ENCODE results near the gene GPNMB. TPM values are rescaled to one million over a fixed set of nuclear protein-coding genes. Genes with fewer than 3 reads are reported as not detected.

The GPNMB gene
- total RNA-seq, 4 donors from 2014 or later = 12.1 to 37.8 (median 25.6) TPM

DNA sequence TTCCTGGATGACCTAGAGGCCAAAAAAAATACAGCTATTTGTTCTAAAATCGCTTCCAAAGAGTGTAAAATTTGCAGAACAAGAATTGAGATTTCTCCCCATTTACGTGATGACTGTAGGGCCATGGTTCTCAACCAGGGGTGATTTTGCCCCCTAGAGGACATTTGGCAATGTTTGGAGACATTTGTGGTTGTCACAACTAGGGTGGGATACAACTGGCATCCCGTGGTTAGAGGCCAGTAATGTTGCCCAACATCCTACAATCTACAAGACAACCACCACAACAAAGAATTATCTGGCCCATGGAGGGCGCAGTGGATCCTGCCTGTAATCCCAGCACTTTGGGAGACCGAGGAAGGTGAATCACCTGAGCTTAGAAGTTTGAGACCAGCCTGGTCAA, 29.8 kb downstream of the GPNMB start:
- Histone ChIP-seq H3K36me3 (no peaks in the 10 kb centered on the region), H3K4me3 (no peak overlapping the region), H3K27ac (no peak overlapping the region), H3K27me3 (no peaks in the 10 kb centered on the region), H3K4me1 (no peaks in the 10 kb centered on the region), H3K9me3 (no peaks in the 10 kb centered on the region)
- no peak for TF ChIP-seq CTCF (IDR thresholded peaks at IDR 0.05)
- no peak for TF ChIP-seq POLR2A (IDR thresholded peaks at IDR 0.05)
- DNase-seq = no peak

- no peak for TF ChIP-seq POLR2A (IDR thresholded peaks at IDR 0.05)
- no peak for TF ChIP-seq CTCF (IDR thresholded peaks at IDR 0.05)
- Histone ChIP-seq H3K9me3 (no peaks in the 10 kb centered on the region), H3K27me3 (no peaks in the 10 kb centered on the region), H3K4me1 (no peaks in the 10 kb centered on the region), H3K36me3 (no peaks in the 10 kb centered on the region), H3K27ac (no peak overlapping the region), H3K4me3 (no peak overlapping the region)
- no peak for DNase-seq
These were observed 30.4 kb downstream of the GPNMB start for GRCh38 chr7:23276947-23277346.

DNA sequence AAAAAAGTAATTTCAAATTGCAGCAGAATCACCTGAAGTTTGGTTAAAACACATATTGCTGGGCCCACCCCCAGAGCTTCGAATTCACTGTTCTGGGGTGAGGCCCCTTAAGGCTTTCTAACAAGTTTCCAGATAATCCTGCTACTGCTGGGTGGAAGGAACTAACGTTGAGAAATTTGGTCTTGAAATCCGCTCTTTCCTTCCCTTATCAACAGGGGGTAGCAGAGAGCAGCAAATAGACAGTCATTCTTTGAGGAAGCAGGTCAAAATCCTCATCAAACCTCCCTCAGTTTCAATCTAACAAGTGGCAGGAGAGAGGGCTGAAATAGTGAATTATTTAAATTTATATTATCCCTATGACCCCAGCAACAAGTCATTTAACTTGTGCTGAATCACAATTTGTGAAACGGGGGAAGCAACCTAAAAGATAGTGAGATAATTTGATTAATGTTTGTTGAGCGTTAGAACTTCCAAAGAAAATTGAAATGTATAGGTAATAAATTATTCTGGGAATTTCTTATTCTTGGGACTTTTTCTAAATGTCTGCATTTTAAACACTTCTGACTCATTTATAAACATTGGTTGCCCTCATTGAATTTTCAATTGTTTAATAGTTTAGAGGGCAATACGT, 30.9 kb downstream of the GPNMB start:
- Histone ChIP-seq H3K36me3 (no peaks in the 10 kb centered on the region), H3K27me3 (no peaks in the 10 kb centered on the region), H3K4me1 (no peaks in the 10 kb centered on the region), H3K9me3 (no peaks in the 10 kb centered on the region), H3K27ac (no peak overlapping the region), H3K4me3 (no peak overlapping the region)
- DNase-seq = peak in 1 of 3 donors; percentile 55
- TF ChIP-seq CTCF (IDR thresholded peaks at IDR 0.05) (peak in 5 of 6 experiments; percentile 17 to 82 (median 71)), POLR2A (IDR thresholded peaks at IDR 0.05) (no peak)

- H3K4me1 ChIP-seq = no peaks in the 10 kb centered on the region
- no peak overlapping the region for H3K4me3 ChIP-seq
- H3K36me3 ChIP-seq = no peaks in the 10 kb centered on the region
- H3K27me3 ChIP-seq = no peaks in the 10 kb centered on the region
- no peak for DNase-seq
- TF ChIP-seq CTCF (IDR thresholded peaks at IDR 0.05) = no peak
- no peak for TF ChIP-seq POLR2A (IDR thresholded peaks at IDR 0.05)
- no peaks in the 10 kb centered on the region for H3K9me3 ChIP-seq
- H3K27ac ChIP-seq = no peak overlapping the region
These were observed 33.4 kb downstream of the GPNMB start for GRCh38 chr7:23279819-23280525.

DNA sequence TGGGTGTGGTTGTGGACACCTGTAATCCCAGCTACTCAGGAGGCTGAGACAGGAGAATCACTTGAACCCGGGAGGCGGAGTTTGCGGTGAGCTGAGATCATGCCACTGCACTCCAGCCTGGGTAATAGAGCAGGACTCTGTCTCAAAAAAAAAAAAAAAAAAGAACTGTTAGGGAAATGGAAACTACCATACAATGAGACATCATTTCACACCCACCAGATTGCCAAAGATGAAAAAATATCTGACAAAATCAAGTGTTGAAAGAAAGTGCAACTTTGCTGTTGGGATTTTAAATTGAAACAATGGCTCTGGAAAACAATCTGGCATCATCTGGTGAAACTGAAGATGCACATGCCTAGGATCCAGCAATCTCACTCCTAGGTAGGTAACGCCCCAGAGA, 36.5 kb downstream of the GPNMB start:
- no peak for DNase-seq
- H3K9me3 ChIP-seq = no peaks in the 10 kb centered on the region
- no peak overlapping the region for H3K4me3 ChIP-seq
- H3K36me3 ChIP-seq = no peaks in the 10 kb centered on the region
- no peaks in the 10 kb centered on the region for H3K4me1 ChIP-seq
- H3K27ac ChIP-seq = no peak overlapping the region
- no peaks in the 10 kb centered on the region for H3K27me3 ChIP-seq
- TF ChIP-seq CTCF (IDR thresholded peaks at IDR 0.05) = no peak
- TF ChIP-seq POLR2A (IDR thresholded peaks at IDR 0.05) = no peak
